Body of pancreas (tissue), 4 donors: ENCODE data around the gene CENPF. TPM values are rescaled to one million over a fixed set of nuclear protein-coding genes. Genes with fewer than 3 reads are reported as not detected.

ENCODE experiments used
- ATAC-seq: fragments of 150-250 bp; one replicate; pipeline ENCODE4 v1.9.1; 2016
- DNase-seq, 4 donors: peaks; one replicate each; pipeline ENCODE4 v3.0.0-alpha.2; 2019
- H3K27ac ChIP-seq, 4 donors: fragments of 200-600 bp; sonication (generic); 1 replicate in 3 of 4; 2 replicates in 1 of 4; pipeline versions ENCODE4 v1.5.1 to v1.6.1; 2016 to 2019; ENCODE audit warnings: mild to moderate bottlenecking in 1 of 4, mixed read lengths in 1 of 4, moderate library complexity in 1 of 4
- H3K27me3 ChIP-seq, 2 donors: fragments of 200-600 bp; sonication (generic); one replicate each; pipeline ENCODE4 v1.6.0; 2016; ENCODE audit warnings: mild to moderate bottlenecking in 1 of 2
- H3K36me3 ChIP-seq, 2 donors: fragments of 200-600 bp; sonication (generic); replicated peaks in 1 of 2; 2 replicates each; pipeline ENCODE4 v1.5.1; 2016; ENCODE audit warnings: low read depth in 2 of 2; ENCODE audit not compliant: insufficient read depth in 1 of 2
- H3K4me1 ChIP-seq: fragments of 200-600 bp; sonication (generic); one replicate; pipeline ENCODE4 v1.6.0; 2016
- H3K4me3 ChIP-seq, 2 donors: fragments of 200-600 bp; sonication (generic); 1 replicate in 1 of 2; 2 replicates in 1 of 2; pipeline ENCODE4 v1.5.1; 2016 to 2019
- H3K9me3 ChIP-seq, 3 donors: fragments of 200-600 bp; sonication (generic); 1 replicate in 2 of 3; 2 replicates in 1 of 3; pipeline ENCODE4 v1.5.1; 2016
- POLR2A ChIP-seq, 3 donors: fragments of 450-650 bp; IDR thresholded peaks; one replicate each; pipeline ENCODE4 v1.6.1; 2016; ENCODE audit warnings: antibody characterized with exemption in 3 of 3, mild to moderate bottlenecking in 2 of 3
- WGBS, 2 donors: methylation state at CpG; one replicate each; pipeline ENCODE4 v1.1.5; 2017; 5-methylcytosine and 5-hydroxymethylcytosine counted together
- intact Hi-C: fragments of 100-400 bp; cut with DNase I; formaldehyde crosslinking; loops from one replicate; pipeline ENCODE4 v1.15.1; 2023
- total RNA-seq, 2 donors: library from RNA; depleted of rRNA; stranded (reverse); fragments of >200 nt; gene quantifications; one replicate each; pipeline ENCODE4 v1.1.0, GENCODE V29; 2016
- TF ChIP-seq, protein P1 (sequence below), 7 experiments: fragments of 450-650 bp in 4 of 7; fragments of 200-600 bp in 3 of 7; sonication (generic) in 3 of 7; IDR thresholded peaks; one replicate each; pipeline ENCODE4 v1.5.1; 2016 to 2019; ENCODE audit warnings: antibody characterized with exemption in 7 of 7

The CENPF gene
- total RNA-seq, 2 donors from 2014 or later = under 0.01 TPM; not detected in 1

DNA sequence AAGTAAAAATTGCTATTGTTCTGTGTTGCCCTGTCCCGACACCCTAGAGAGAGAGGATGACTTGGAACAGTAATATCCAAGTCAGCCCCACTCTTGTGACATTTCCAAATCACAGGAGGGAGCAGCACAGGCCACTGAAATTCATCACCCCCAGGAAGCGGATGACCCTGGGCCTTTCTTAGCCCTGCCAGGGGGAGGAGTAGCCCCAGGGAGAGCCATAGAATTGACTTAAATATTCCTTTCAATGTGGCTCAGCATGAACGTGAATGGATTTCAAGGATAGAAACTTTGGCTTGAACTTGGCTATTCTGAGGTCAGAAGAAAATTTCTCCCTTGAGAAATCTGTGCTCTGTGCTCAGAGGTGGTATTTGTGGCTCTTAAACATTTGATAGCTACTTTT lies 80.6 kb downstream of the CENPF start:
- no peak overlapping the region for H3K4me3 ChIP-seq
- TF ChIP-seq, protein P1, sequence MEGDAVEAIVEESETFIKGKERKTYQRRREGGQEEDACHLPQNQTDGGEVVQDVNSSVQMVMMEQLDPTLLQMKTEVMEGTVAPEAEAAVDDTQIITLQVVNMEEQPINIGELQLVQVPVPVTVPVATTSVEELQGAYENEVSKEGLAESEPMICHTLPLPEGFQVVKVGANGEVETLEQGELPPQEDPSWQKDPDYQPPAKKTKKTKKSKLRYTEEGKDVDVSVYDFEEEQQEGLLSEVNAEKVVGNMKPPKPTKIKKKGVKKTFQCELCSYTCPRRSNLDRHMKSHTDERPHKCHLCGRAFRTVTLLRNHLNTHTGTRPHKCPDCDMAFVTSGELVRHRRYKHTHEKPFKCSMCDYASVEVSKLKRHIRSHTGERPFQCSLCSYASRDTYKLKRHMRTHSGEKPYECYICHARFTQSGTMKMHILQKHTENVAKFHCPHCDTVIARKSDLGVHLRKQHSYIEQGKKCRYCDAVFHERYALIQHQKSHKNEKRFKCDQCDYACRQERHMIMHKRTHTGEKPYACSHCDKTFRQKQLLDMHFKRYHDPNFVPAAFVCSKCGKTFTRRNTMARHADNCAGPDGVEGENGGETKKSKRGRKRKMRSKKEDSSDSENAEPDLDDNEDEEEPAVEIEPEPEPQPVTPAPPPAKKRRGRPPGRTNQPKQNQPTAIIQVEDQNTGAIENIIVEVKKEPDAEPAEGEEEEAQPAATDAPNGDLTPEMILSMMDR (IDR thresholded peaks at IDR 0.05) = no peak
- TF ChIP-seq POLR2A (IDR thresholded peaks at IDR 0.05) = no peak
- H3K27me3 ChIP-seq = no peaks in the 10 kb centered on the region
- H3K27ac ChIP-seq = no peak overlapping the region
- no peaks in the 10 kb centered on the region for H3K36me3 ChIP-seq
- ATAC-seq (no peak), DNase-seq (no peak)
- H3K9me3 ChIP-seq = no peaks in the 10 kb centered on the region
- H3K4me1 ChIP-seq = no peaks in the 10 kb centered on the region
- intact Hi-C loops = no loop called here
- WGBS, 2 donors = 53 to 77% methylated on average over 3 of the region's 3 CpGs

DNA sequence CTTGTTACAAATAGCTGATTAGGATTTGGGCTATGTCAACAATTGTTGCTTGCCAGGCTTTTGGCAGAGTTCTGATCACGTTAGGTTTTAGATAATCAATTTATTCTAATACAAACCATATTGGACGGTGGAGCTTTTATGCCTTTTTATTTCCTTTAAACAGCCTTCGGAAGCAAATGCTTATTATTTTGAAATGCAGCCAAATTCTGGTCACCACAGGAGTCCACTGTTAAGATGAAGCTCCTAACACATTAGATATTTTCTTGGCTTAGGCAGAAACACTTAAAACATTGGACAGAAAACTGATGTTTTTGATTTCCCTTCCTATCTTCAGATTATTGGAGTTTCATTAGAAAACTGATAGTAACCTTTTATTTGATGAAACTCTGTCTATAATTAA lies 82.9 kb downstream of the CENPF start:
- Histone ChIP-seq H3K9me3 (no peaks in the 10 kb centered on the region), H3K4me3 (no peak overlapping the region), H3K27me3 (no peaks in the 10 kb centered on the region), H3K27ac (no peak overlapping the region), H3K4me1 (no peaks in the 10 kb centered on the region), H3K36me3 (no peaks in the 10 kb centered on the region)
- TF ChIP-seq, protein P1 (IDR thresholded peaks at IDR 0.05) = no peak
- no peak for TF ChIP-seq POLR2A (IDR thresholded peaks at IDR 0.05)
- WGBS, 2 donors = 17 to 21% methylated on average over 3 of the region's 3 CpGs
- DNase-seq (no peak), ATAC-seq (no peak)
- intact Hi-C loops = no loop called here

DNA sequence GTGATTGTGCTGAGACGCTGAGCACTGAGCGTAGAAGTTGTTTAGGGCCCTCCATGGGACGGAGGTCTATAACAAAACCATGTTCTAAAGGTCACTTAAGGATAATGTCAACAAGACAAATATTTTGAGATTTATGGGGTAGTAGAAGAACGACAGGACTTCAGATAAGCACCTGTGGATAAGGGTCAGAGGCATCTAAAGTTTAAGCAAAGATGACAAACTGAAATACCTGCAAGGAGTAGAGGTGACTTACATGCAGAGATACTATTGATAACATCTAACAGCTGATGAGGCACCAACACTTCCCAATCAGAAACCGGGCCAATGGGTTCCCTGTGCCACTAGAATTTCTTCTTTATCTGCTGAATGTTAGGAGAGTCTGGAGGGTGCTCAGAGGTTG lies 83.5 kb downstream of the CENPF start:
- DNase-seq (no peak), ATAC-seq (no peak)
- Histone ChIP-seq H3K27me3 (no peaks in the 10 kb centered on the region), H3K9me3 (no peaks in the 10 kb centered on the region), H3K27ac (no peak overlapping the region), H3K36me3 (no peaks in the 10 kb centered on the region), H3K4me3 (no peak overlapping the region), H3K4me1 (no peaks in the 10 kb centered on the region)
- WGBS, 2 donors = 34 to 44% methylated on average over 5 of the region's 5 CpGs
- no peak for TF ChIP-seq POLR2A (IDR thresholded peaks at IDR 0.05)
- TF ChIP-seq, protein P1 (IDR thresholded peaks at IDR 0.05) = no peak
- intact Hi-C loops = no loop called here

GRCh38 chr1:214688891-214689290 lies 85.9 kb downstream of the CENPF start:
- no peaks in the 10 kb centered on the region for H3K36me3 ChIP-seq
- H3K4me3 ChIP-seq = no peak overlapping the region
- TF ChIP-seq, protein P1 (IDR thresholded peaks at IDR 0.05) = no peak
- no peak for TF ChIP-seq POLR2A (IDR thresholded peaks at IDR 0.05)
- no peak for DNase-seq
- intact Hi-C loops = no loop called here
- no peak for ATAC-seq
- H3K27ac ChIP-seq = no peak overlapping the region
- no peaks in the 10 kb centered on the region for H3K9me3 ChIP-seq
- no peaks in the 10 kb centered on the region for H3K27me3 ChIP-seq
- WGBS, 2 donors = 51 to 56% methylated on average over 3 of the region's 3 CpGs
- H3K4me1 ChIP-seq = no peaks in the 10 kb centered on the region

GRCh38 chr1:214694769-214695168 lies 91.8 kb downstream of the CENPF start:
- Histone ChIP-seq H3K4me1 (no peaks in the 10 kb centered on the region), H3K36me3 (no peaks in the 10 kb centered on the region), H3K4me3 (no peak overlapping the region), H3K27ac (no peak overlapping the region), H3K27me3 (no peaks in the 10 kb centered on the region), H3K9me3 (no peaks in the 10 kb centered on the region)
- intact Hi-C loops = no loop called here
- WGBS, 2 donors = 70 to 75% methylated on average over 4 of the region's 4 CpGs
- DNase-seq (no peak), ATAC-seq (no peak)
- TF ChIP-seq, protein P1 (IDR thresholded peaks at IDR 0.05) = no peak
- no peak for TF ChIP-seq POLR2A (IDR thresholded peaks at IDR 0.05)
